Peyer's patch (tissue), 4 donors: ENCODE results near the gene CTDNEP1.

Source experiments
- CTCF ChIP-seq, 6 experiments: fragments of 450-650 bp in 4 of 6; fragments of 200-600 bp in 2 of 6; sonication (generic) in 1 of 6; IDR thresholded peaks; one replicate each; pipeline ENCODE4 v1.5.1; 2017 to 2019; ENCODE audit warnings: antibody characterized with exemption in 6 of 6, mild to moderate bottlenecking in 3 of 6, moderate library complexity in 1 of 6
- POLR2A ChIP-seq, 2 donors: fragments of 450-650 bp; IDR thresholded peaks; one replicate each; pipeline ENCODE4 v1.5.1; 2017; ENCODE audit warnings: antibody characterized with exemption in 2 of 2, mild to moderate bottlenecking in 2 of 2, moderate library complexity in 2 of 2

- TF ChIP-seq CTCF (IDR thresholded peaks at IDR 0.05) = no peak
- TF ChIP-seq POLR2A (IDR thresholded peaks at IDR 0.05) = no peak
Measured at GRCh38 chr17:7204828-7205461, 46.6 kb downstream of the CTDNEP1 start.
